Panc1 (cell line): ENCODE measurements around the gene UCMA. TPM values are rescaled to one million over a fixed set of nuclear protein-coding genes. Genes with fewer than 3 reads are reported as not detected.

ENCODE experiments used
- ATAC-seq: fragments of 200-7000 bp; cut with Tn5 transposase; 2 replicates; pipeline ENCODE4 v1.9.1; 2020; ENCODE audit warnings: mild to moderate bottlenecking, moderate library complexity
- BruUV-seq: library from RNA; stranded (reverse); fragments of 400-500 nt; replicated peaks from 2 replicates; lab custom pipeline; 2021; lab: Mats Ljungman, UMichigan
- CTCF ChIA-PET: fragments of 300-600 bp; sonication (Branson Sonifier 250); formaldehyde crosslinking; loops from one replicate; lab custom pipeline; 2022; ENCODE audit warnings: antibody characterized with exemption; lab: Charles Lee
- POLR2A ChIA-PET: fragments of 300-600 bp; sonication (Branson Sonifier 250); formaldehyde crosslinking; loops from one replicate; lab custom pipeline; 2022; ENCODE audit warnings: antibody characterized with exemption; lab: Charles Lee
- DNase-seq: peaks from one replicate; pipeline ENCODE4 v3.0.0-alpha.2; 2010; ENCODE audit warnings: low read depth, low spot score
- H3K27ac ChIP-seq: 2 replicates; pipeline ENCODE4 v1.5.1; 2011; ENCODE audit warnings: mild to moderate bottlenecking, low read length, inconsistent platforms
- H3K27me3 ChIP-seq: fragments of 200-500 bp; sonication (Bioruptor generic); 2 replicates; pipeline ENCODE4 v1.6.0; 2014; ENCODE audit warnings: low read length, inconsistent platforms; ENCODE audit not compliant: control insufficient read depth, insufficient read depth
- H3K36me3 ChIP-seq: fragments of 200-500 bp; sonication (Bioruptor generic); 2 replicates; pipeline ENCODE4 v1.5.1; 2014; ENCODE audit warnings: inconsistent platforms, mild to moderate bottlenecking, low read length, moderate library complexity; ENCODE audit not compliant: control insufficient read depth, insufficient read depth
- H3K4me1 ChIP-seq: 2 replicates; pipeline ENCODE4 v1.5.1; 2011; ENCODE audit warnings: inconsistent platforms, mild to moderate bottlenecking, low read length, moderate library complexity; ENCODE audit not compliant: control insufficient read depth, insufficient read depth
- H3K4me3 ChIP-seq, 2 experiments: 2 replicates each; pipeline ENCODE4 v1.5.1; 2011 to 2012; ENCODE audit warnings: low read depth in 2 of 2, low read length in 2 of 2, mild to moderate bottlenecking in 2 of 2, inconsistent platforms in 1 of 2, moderate library complexity in 1 of 2
- H3K9me3 ChIP-seq: fragments of 200-500 bp; sonication (Bioruptor generic); 2 replicates; pipeline ENCODE4 v1.5.1; 2014; ENCODE audit warnings: low read depth, mild to moderate bottlenecking, inconsistent platforms, low read length, moderate library complexity; ENCODE audit not compliant: control insufficient read depth, insufficient read depth
- POLR2AphosphoS5 ChIP-seq: IDR thresholded peaks from 2 replicates; pipeline ENCODE4 v1.6.1; 2012; ENCODE audit warnings: mild to moderate bottlenecking, low read depth, low read length, moderate library complexity
- SIN3A ChIP-seq: IDR thresholded peaks from 2 replicates; pipeline ENCODE4 v1.6.1; 2012; ENCODE audit warnings: low read depth, mild to moderate bottlenecking, low read length, moderate library complexity, borderline replicate concordance; ENCODE audit not compliant: insufficient read depth
- TCF7L2 ChIP-seq: IDR thresholded peaks from 2 replicates; pipeline ENCODE4 v1.6.1; 2011; ENCODE audit warnings: mild to moderate bottlenecking, low read depth, low read length, inconsistent platforms
- in situ Hi-C: cut with HindIII; loops from 2 replicates; pipeline ENCODE4 v1.10.0; 2016; ENCODE audit warnings: low sequenced_read_pairs, low pct_unique_long_range_greater_than_20kb
- intact Hi-C: fragments of 100-400 bp; cut with micrococcal nuclease; formaldehyde crosslinking; loops from one replicate; pipeline ENCODE4 v1.10.0; 2022; ENCODE audit not compliant: unreplicated experiment
- total RNA-seq: library from RNA; stranded (reverse); gene quantifications from one replicate; pipeline ENCODE4 v1.2.1, GENCODE V29; 2021; ENCODE audit not compliant: unreplicated experiment
- TF ChIP-seq, protein P1 (sequence below): fragments of 450-650 bp; IDR thresholded peaks from 2 replicates; pipeline ENCODE4 v1.5.1; 2017; ENCODE audit warnings: mild to moderate bottlenecking
- TF ChIP-seq, protein P2 (sequence below), 2 experiments: IDR thresholded peaks; 2 replicates each; pipeline ENCODE4 v1.6.1; 2011 to 2012; ENCODE audit warnings: low read depth in 2 of 2, control low read depth in 1 of 2, low read length in 1 of 2, mild to moderate bottlenecking in 1 of 2, moderate library complexity in 1 of 2; ENCODE audit not compliant: insufficient read depth in 1 of 2

UCMA gene
- total RNA-seq, 1 experiment from 2014 or later: not detected

DNA sequence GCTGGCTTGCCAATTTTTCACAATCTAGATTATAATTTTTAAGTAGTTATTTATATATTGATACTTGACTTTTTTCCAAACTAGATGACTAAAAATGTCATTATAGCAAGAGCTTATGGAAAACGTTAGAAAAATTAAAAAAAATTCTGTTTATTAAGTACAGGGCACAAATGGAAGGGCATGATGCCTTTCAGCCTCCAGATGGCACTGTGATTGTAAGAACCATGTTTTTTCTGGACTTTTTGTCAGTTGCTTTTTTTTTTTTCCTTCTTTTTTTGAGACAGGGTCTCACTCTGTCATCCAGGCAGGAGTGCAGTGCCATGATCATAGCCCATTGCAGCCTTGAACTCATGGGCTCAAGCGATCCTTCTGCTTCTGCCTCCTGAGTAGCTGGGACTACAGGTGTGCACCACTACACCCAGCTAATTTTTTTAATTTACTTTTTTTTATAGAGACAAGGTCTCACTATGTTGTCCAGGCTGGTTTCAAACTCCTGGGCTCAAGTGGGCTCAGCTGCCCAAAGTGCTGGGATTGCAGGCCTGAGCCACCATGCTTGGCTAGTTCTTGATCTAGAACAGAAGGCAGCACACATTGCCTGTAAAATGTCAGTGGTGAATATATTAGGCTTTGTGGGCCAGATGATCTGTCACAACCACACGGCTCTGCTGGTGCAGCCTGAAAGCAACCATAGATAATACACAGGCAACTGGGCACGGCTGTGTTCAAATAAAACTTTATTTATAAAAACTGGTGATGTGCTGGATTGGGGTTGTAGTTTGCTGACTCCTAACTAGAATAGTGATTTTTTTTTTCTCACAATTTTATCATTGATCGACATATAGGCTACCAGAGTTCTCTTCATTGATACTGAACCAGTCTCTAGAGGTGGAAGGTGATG is 27.4 kb downstream of the UCMA start:
- H3K36me3 ChIP-seq: peaks cover 3% of the 10 kb centered on the region; the same call in 1 of the 2 replicates
- in situ Hi-C loops: no loop called here
- no peak for DNase-seq

DNA sequence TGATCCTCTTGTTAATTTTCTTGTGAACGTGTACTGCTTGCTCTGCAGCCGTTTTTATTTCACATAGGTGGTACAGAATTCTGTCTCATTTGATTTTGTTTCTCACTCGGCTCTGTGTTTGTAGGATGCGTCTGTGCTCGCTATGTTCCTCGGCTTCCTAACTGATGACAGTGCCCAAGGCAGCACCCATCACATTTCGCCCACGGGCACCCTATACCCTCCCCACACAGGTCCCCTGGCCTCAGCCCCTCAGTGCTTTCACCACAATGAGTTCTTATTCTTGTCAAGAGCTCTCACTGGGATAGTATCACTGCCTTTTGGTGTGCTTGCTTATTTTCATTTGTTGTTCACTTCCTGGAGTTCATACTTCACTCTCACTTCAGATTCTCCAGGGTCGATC is 28.1 kb downstream of the UCMA start:
- H3K36me3 ChIP-seq: peaks cover 3% of the 10 kb centered on the region; the same call in 1 of the 2 replicates
- BruUV-seq: no TSS peak
- no peak for ATAC-seq

More for the DNA sequence above, 27.4 kb downstream of the UCMA start:
- no peak for TF ChIP-seq SIN3A
- TF ChIP-seq POLR2AphosphoS5: no peak
- no peak for TF ChIP-seq TCF7L2
- TF ChIP-seq, protein P1, sequence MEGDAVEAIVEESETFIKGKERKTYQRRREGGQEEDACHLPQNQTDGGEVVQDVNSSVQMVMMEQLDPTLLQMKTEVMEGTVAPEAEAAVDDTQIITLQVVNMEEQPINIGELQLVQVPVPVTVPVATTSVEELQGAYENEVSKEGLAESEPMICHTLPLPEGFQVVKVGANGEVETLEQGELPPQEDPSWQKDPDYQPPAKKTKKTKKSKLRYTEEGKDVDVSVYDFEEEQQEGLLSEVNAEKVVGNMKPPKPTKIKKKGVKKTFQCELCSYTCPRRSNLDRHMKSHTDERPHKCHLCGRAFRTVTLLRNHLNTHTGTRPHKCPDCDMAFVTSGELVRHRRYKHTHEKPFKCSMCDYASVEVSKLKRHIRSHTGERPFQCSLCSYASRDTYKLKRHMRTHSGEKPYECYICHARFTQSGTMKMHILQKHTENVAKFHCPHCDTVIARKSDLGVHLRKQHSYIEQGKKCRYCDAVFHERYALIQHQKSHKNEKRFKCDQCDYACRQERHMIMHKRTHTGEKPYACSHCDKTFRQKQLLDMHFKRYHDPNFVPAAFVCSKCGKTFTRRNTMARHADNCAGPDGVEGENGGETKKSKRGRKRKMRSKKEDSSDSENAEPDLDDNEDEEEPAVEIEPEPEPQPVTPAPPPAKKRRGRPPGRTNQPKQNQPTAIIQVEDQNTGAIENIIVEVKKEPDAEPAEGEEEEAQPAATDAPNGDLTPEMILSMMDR: peak; percentile 60
- TF ChIP-seq, protein P2, sequence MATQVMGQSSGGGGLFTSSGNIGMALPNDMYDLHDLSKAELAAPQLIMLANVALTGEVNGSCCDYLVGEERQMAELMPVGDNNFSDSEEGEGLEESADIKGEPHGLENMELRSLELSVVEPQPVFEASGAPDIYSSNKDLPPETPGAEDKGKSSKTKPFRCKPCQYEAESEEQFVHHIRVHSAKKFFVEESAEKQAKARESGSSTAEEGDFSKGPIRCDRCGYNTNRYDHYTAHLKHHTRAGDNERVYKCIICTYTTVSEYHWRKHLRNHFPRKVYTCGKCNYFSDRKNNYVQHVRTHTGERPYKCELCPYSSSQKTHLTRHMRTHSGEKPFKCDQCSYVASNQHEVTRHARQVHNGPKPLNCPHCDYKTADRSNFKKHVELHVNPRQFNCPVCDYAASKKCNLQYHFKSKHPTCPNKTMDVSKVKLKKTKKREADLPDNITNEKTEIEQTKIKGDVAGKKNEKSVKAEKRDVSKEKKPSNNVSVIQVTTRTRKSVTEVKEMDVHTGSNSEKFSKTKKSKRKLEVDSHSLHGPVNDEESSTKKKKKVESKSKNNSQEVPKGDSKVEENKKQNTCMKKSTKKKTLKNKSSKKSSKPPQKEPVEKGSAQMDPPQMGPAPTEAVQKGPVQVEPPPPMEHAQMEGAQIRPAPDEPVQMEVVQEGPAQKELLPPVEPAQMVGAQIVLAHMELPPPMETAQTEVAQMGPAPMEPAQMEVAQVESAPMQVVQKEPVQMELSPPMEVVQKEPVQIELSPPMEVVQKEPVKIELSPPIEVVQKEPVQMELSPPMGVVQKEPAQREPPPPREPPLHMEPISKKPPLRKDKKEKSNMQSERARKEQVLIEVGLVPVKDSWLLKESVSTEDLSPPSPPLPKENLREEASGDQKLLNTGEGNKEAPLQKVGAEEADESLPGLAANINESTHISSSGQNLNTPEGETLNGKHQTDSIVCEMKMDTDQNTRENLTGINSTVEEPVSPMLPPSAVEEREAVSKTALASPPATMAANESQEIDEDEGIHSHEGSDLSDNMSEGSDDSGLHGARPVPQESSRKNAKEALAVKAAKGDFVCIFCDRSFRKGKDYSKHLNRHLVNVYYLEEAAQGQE (IDR thresholded peaks at IDR 0.05; ENCODE audit: insufficient read depth in 1 of 2, low read depth in 2 of 2, low read length in 1 of 2): no peak
- H3K4me3 ChIP-seq: no peak overlapping the region
- intact Hi-C loops: no loop called here
- no peaks in the 10 kb centered on the region for H3K27me3 ChIP-seq
- ChIA-PET POLR2A (interaction anchor here (0.6 kb wide), 1 partner anchor 111 kb away, joined by 5 read pairs; no protein-coding TSS in a partner anchor), CTCF (interaction anchor here (0.7 to 1.3 kb wide), 2 partner anchors 96 to 852 kb away, joined by 3 read pairs; no protein-coding TSS in a partner anchor)
- H3K9me3 ChIP-seq: no peaks in the 10 kb centered on the region
- H3K4me1 ChIP-seq: no peaks in the 10 kb centered on the region
- no peak for ATAC-seq
- no TSS peak for BruUV-seq
- H3K27ac ChIP-seq: no peak overlapping the region

More for the DNA sequence above, 28.1 kb downstream of the UCMA start:
- no peaks in the 10 kb centered on the region for H3K4me1 ChIP-seq
- CTCF ChIA-PET: interaction anchor here (0.7 to 1.3 kb wide), 2 partner anchors 96 to 851 kb away, joined by 3 read pairs; no protein-coding TSS in a partner anchor
- H3K27ac ChIP-seq: no peak overlapping the region
- intact Hi-C loops: no loop called here
- H3K4me3 ChIP-seq: no peak overlapping the region
- POLR2A ChIA-PET: interaction anchor here (0.6 kb wide), 1 partner anchor 111 kb away, joined by 5 read pairs; no protein-coding TSS in a partner anchor
- in situ Hi-C loops: no loop called here
- no peaks in the 10 kb centered on the region for H3K9me3 ChIP-seq
- TF ChIP-seq, protein P2 (IDR thresholded peaks at IDR 0.05; ENCODE audit: insufficient read depth in 1 of 2, low read depth in 2 of 2, low read length in 1 of 2): no peak
- TF ChIP-seq, protein P1: no peak
- no peaks in the 10 kb centered on the region for H3K27me3 ChIP-seq
- no peak for DNase-seq
